HG02588 (cell line): ENCODE data around the gene PTGFR.

Source experiments
- ATAC-seq: cut with Tn5 transposase; IDR thresholded peaks from one replicate; pipeline ENCODE4 v1.9.1; 2021; ENCODE audit warnings: mild to moderate bottlenecking, moderate library complexity; ENCODE audit not compliant: unreplicated experiment

PTGFR gene

GRCh38 chr1:78586572-78586971 is 95.8 kb downstream of the PTGFR start:
- no peak for ATAC-seq

- ATAC-seq, result no peak
These were observed 96.4 kb downstream of the PTGFR start for GRCh38 chr1:78587211-78587610.
